A204.1 (cell line): Measurements from ENCODE around the gene A2ML1.
"Not testable (repeated sequence)": the region's sequence is repeated elsewhere in the genome, so short reads cannot be mapped to it uniquely, and the experiment has no call there.

ENCODE experiments used
- FAIRE-seq: peaks from 2 replicates; lab custom pipeline; 2012; peaks lifted over from hg19 to GRCh38; lab: Jason Lieb, UNC

A2ML1 gene

GRCh38 chr12:8907513-8907912 is 85.1 kb downstream of the A2ML1 start:
- no peak for FAIRE-seq

GRCh38 chr12:8909752-8910151 is 87.3 kb downstream of the A2ML1 start:
- FAIRE-seq, result no peak

- no peak for FAIRE-seq
Measured at GRCh38 chr12:8911606-8912268, 89.3 kb downstream of the A2ML1 start.

GRCh38 chr12:8912914-8913313 is 90.5 kb downstream of the A2ML1 start:
- no peak for FAIRE-seq

- FAIRE-seq, result no peak
Measured at GRCh38 chr12:8913702-8914032, 91.2 kb downstream of the A2ML1 start.

- not testable (repeated sequence) for FAIRE-seq
Measured at GRCh38 chr12:8914033-8914715, 91.8 kb downstream of the A2ML1 start, which contains the start of gene PHC1. TSS of gene PHC1 (plus strand) at chr12:8914509. CDS start at chr12:8917678, 3,169 bp downstream.

- no peak for FAIRE-seq
Measured at GRCh38 chr12:8914716-8915526, 92.5 kb downstream of the A2ML1 start.

GRCh38 chr12:8916154-8916553 is 93.7 kb downstream of the A2ML1 start:
- FAIRE-seq, result no peak

- FAIRE-seq, result no peak
Measured at GRCh38 chr12:8917031-8917430, 94.6 kb downstream of the A2ML1 start.

GRCh38 chr12:8917751-8918150 is 95.3 kb downstream of the A2ML1 start:
- FAIRE-seq, result no peak

GRCh38 chr12:8919643-8920042 is 97.2 kb downstream of the A2ML1 start:
- not testable (repeated sequence) for FAIRE-seq

- FAIRE-seq, result no peak
Measured at GRCh38 chr12:8922544-8922943, 100.1 kb downstream of the A2ML1 start.
